ENCODE measurements around the gene ACSL6.

DNA sequence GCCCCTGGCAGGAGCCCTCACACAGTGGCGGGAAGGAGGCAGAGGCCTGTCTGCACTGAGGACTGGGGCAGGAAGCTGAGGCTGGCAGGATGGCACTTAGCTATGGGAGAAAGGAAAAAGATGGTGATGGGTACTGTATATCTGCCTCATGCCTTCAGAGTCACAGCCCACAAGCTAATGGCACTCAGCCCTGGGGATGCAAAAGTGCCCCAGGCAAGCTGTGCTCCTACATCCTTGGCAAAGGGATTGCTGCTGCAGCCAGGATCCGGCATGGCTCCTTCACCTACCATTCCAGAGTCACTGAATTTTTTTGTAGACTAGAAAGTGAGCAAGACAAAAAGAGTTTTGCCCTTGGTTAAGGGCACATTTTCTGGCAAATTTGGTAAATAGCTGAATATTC lies 8.7 kb downstream of the ACSL6 start:
- TF ChIP-seq, protein P1, sequence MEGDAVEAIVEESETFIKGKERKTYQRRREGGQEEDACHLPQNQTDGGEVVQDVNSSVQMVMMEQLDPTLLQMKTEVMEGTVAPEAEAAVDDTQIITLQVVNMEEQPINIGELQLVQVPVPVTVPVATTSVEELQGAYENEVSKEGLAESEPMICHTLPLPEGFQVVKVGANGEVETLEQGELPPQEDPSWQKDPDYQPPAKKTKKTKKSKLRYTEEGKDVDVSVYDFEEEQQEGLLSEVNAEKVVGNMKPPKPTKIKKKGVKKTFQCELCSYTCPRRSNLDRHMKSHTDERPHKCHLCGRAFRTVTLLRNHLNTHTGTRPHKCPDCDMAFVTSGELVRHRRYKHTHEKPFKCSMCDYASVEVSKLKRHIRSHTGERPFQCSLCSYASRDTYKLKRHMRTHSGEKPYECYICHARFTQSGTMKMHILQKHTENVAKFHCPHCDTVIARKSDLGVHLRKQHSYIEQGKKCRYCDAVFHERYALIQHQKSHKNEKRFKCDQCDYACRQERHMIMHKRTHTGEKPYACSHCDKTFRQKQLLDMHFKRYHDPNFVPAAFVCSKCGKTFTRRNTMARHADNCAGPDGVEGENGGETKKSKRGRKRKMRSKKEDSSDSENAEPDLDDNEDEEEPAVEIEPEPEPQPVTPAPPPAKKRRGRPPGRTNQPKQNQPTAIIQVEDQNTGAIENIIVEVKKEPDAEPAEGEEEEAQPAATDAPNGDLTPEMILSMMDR (conservative IDR thresholded peaks at IDR 0.05 in 1 of 2, IDR thresholded peaks at IDR 0.05 in 1 of 2; ENCODE audit: low read depth in 1 of 2, low read length in 2 of 2) = no peak
- TF ChIP-seq EZH2 (IDR thresholded peaks at IDR 0.05; ENCODE audit: low read length, missing control alignments) = no peak
